NCI-H2227 (cell line): ENCODE data around the gene ELL2.

Experiments
- DNase-seq: peaks from one replicate; lab custom pipeline; 2025; ENCODE audit not compliant: unreplicated experiment; lab: John Stamatoyannopoulos, UW

Gene ELL2

GRCh38 chr5:95961617-95962474 is at the start of gene ELL2:
TSS of gene ELL2 (minus strand) at chr5:95961851. CDS start at chr5:95961721, 130 bp downstream.
- peak; percentile 89 for DNase-seq

- no peak for DNase-seq
These were observed 47.5 kb upstream of the ELL2 start for GRCh38 chr5:96008987-96009647.

GRCh38 chr5:96008487-96008886 is 46.8 kb upstream of the ELL2 start:
- DNase-seq: no peak

DNA sequence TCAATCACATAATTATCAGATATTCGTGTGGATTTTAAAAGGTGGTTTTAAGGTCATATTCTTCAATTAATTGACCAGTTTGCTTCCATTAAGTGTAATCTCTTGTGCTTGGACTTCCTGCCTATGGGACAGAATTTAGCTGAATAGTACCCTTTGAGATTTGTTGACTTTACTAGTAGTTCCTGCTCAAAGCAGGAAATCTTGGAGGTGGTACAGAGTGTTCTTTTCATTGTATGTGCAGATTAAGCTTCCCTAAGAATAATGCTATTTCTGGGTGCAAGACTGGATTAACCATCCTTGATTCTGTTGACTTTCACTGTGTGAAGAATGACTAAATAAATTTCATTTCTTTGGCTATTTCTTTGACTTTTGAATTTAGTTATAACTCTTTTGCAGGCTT is 45.4 kb upstream of the ELL2 start:
- DNase-seq: no peak

DNA sequence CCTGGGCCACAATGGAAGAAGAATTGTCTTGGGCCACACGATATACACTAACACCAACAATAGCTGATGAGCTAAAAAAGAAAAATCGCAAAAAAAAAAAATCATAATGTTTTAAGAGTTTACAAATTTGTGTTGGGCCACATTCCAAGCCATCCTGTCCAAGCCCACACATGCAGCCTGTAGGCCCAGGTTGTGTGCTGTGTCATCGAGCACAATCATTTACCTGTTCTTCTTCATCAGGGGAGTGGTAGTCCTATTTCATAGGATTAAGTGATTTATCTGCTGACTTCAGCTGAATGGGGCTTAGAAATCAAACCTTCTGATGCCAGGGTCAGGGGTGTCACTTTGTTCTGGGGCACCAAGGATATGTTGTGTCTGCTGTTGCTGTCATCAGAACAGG is 44.6 kb upstream of the ELL2 start:
- DNase-seq: no peak

- no peak for DNase-seq
These were observed 43.1 kb upstream of the ELL2 start for GRCh38 chr5:96004754-96005153.

DNA sequence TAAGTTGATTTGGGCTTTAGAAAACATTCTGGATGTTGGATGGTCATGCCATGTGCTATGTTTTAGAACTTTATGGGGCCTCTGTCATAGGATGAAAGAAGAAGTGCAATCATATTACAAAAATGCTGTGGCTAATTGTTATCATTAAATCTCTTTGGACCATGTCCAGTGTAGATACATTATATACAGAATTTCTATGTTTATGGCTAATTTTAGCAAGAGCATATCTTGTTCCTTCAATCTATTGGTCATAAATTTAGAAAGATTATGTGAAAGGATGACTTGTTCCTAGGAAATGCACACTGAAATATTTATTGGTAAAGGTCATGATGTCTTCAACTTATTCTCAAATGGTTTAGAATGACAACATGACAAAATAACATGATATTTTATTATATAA is 42.4 kb upstream of the ELL2 start:
- DNase-seq: no peak

GRCh38 chr5:96001262-96001661 is 39.6 kb upstream of the ELL2 start:
- DNase-seq: no peak

GRCh38 chr5:96000308-96000707 is 38.7 kb upstream of the ELL2 start:
- no peak for DNase-seq

GRCh38 chr5:95996904-95997723 is 35.5 kb upstream of the ELL2 start:
- no peak for DNase-seq

GRCh38 chr5:95995962-95996489 is 34.4 kb upstream of the ELL2 start:
- DNase-seq: no peak

- no peak for DNase-seq
These were observed 32.1 kb upstream of the ELL2 start for GRCh38 chr5:95993776-95994175.

GRCh38 chr5:95993266-95993665 is 31.6 kb upstream of the ELL2 start:
- no peak for DNase-seq

GRCh38 chr5:95989283-95990048 is 27.8 kb upstream of the ELL2 start:
- no peak for DNase-seq

- DNase-seq: no peak
These were observed 27.2 kb upstream of the ELL2 start for GRCh38 chr5:95988877-95989276.

DNA sequence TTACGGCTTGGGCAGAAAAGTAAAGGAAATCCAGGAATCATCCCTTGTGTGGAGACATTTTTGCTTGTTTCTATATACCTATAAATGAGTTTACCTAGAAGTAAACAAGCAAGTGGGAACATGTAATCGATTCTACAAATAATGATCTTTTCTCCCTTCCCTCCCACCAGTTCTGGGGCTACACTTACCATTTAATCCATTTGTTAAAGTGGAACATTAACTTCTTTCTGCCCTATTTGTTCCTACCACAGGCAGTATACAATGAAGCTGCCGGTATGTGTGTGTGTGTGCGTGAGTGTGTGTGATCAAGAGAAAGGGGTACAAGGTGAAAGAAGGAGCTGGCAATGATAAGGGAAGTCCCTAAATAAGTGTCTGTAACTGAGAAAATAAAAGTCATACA is 26.4 kb upstream of the ELL2 start:
- no peak for DNase-seq

- no peak for DNase-seq
These were observed 25.4 kb upstream of the ELL2 start for GRCh38 chr5:95986937-95987520.

DNA sequence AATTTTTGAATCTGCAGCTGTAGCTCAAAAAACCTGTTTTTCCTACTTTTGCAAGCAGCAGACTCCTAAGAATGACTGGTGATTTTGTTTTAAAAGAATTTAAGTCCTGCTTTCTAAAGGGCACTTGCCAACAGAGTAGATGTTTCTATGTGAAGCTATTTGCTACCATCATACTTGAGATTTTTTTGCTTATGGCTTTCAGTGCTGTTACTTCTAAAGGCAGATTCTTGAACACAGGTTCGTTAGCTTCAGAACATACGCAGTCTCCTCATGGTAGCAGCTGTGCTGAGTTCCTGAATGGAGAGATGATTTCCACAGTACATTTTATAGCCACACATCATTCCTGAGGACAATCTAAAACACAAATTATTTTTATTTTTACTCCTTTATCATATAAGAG is 24.4 kb upstream of the ELL2 start:
- no peak for DNase-seq

- no peak for DNase-seq
These were observed 23.6 kb upstream of the ELL2 start for GRCh38 chr5:95985249-95985648.

GRCh38 chr5:95984287-95984938 is 22.8 kb upstream of the ELL2 start:
- DNase-seq: no peak
